Astrocyte of the spinal cord (primary cell): ENCODE data around the gene LY86.

Experiments
- DNase-seq: peaks from one replicate; pipeline ENCODE4 v3.0.0; 2011; ENCODE audit warnings: low read depth, low spot score
- H3K4me3 ChIP-seq: 2 replicates; pipeline ENCODE4 v1.5.1; 2011; ENCODE audit warnings: low read depth, mild to moderate bottlenecking, low read length, moderate library complexity
- CTCF ChIP-seq: IDR thresholded peaks from 2 replicates; pipeline ENCODE4 v1.5.1; 2012; ENCODE audit warnings: low read depth, mild to moderate bottlenecking, low read length, inconsistent platforms
- in situ Hi-C: cut with HindIII; loops from 2 replicates; pipeline ENCODE4 v1.10.0; 2017; ENCODE audit warnings: low sequenced_read_pairs

LY86 gene

GRCh38 chr6:6657820-6658217 lies 69.3 kb downstream of the LY86 start:
- in situ Hi-C loops: no loop called here
- H3K4me3 ChIP-seq: no peak overlapping the region
- TF ChIP-seq CTCF: no peak
- DNase-seq: no peak

GRCh38 chr6:6659600-6660327 lies 71.2 kb downstream of the LY86 start:
- no peak overlapping the region for H3K4me3 ChIP-seq
- DNase-seq: no peak
- in situ Hi-C loops: no loop called here
- TF ChIP-seq CTCF: no peak

- no peak for TF ChIP-seq CTCF
- no peak for DNase-seq
- in situ Hi-C loops: no loop called here
- no peak overlapping the region for H3K4me3 ChIP-seq
Measured at GRCh38 chr6:6660339-6661045, 72.0 kb downstream of the LY86 start.

- H3K4me3 ChIP-seq: no peak overlapping the region
- in situ Hi-C loops: no loop called here
- no peak for TF ChIP-seq CTCF
- no peak for DNase-seq
Measured at GRCh38 chr6:6661191-6661590, 72.7 kb downstream of the LY86 start.

- in situ Hi-C loops: no loop called here
- no peak overlapping the region for H3K4me3 ChIP-seq
- TF ChIP-seq CTCF: no peak
- DNase-seq: no peak
Measured at GRCh38 chr6:6661684-6662083, 73.2 kb downstream of the LY86 start.

- no peak for DNase-seq
- TF ChIP-seq CTCF: no peak
- H3K4me3 ChIP-seq: no peak overlapping the region
- in situ Hi-C loops: no loop called here
Measured at GRCh38 chr6:6663421-6664135, 75.1 kb downstream of the LY86 start.
